ENCODE results near the gene SF3B2. TPM values are rescaled to one million over a fixed set of nuclear protein-coding genes. Genes with fewer than 3 reads are reported as not detected.
A peak's percentile ranks its signal among the peaks of the same experiment; 100 is the strongest.

The SF3B2 gene
- total RNA-seq, 1 experiment from 2014 or later: 89.0 TPM

- no peak overlapping the region for H3K9ac ChIP-seq (ENCODE audit: low read length)
- no peaks in the 10 kb centered on the region for H3K79me2 ChIP-seq (ENCODE audit: low read length)
- no peaks in the 10 kb centered on the region for H3K27me3 ChIP-seq (ENCODE audit: low read length)
- H2AFZ ChIP-seq (ENCODE audit: low read length): 0 out of 2 replicates have a peak overlapping the region, but pooled peaks have one; percentile 30
- DNase-seq: no peak
- no peaks in the 10 kb centered on the region for H3K9me2 ChIP-seq (replicated peaks; ENCODE audit: insufficient read depth, low read length)
- no peaks in the 10 kb centered on the region for H3K4me1 ChIP-seq (ENCODE audit: low read length)
- H3K27ac ChIP-seq (ENCODE audit: low read length): no peak overlapping the region
- H3K4me2 ChIP-seq (ENCODE audit: low read depth, low read length, poor library complexity, severe bottlenecking): no peak overlapping the region
- H3K36me3 ChIP-seq (ENCODE audit: insufficient read depth, low read length): no peaks in the 10 kb centered on the region
- H4K20me1 ChIP-seq (ENCODE audit: insufficient read depth, low read depth, low read length): no peaks in the 10 kb centered on the region
- H3K4me3 ChIP-seq (ENCODE audit: low read length): no peak overlapping the region
- H3K9me3 ChIP-seq (ENCODE audit: low read length): no peaks in the 10 kb centered on the region
Measured at GRCh38 chr11:66014804-66015453, 37.2 kb upstream of the SF3B2 start.

- no peak overlapping the region for H3K27ac ChIP-seq (ENCODE audit: low read length)
- H2AFZ ChIP-seq (ENCODE audit: low read length): no peak overlapping the region
- no peak for DNase-seq
- H3K9me2 ChIP-seq (replicated peaks; ENCODE audit: insufficient read depth, low read length): no peaks in the 10 kb centered on the region
- no peaks in the 10 kb centered on the region for H3K9me3 ChIP-seq (ENCODE audit: low read length)
- no peak overlapping the region for H3K4me2 ChIP-seq (ENCODE audit: low read depth, low read length, poor library complexity, severe bottlenecking)
- H3K4me1 ChIP-seq (ENCODE audit: low read length): no peaks in the 10 kb centered on the region
- H3K27me3 ChIP-seq (ENCODE audit: low read length): no peaks in the 10 kb centered on the region
- no peaks in the 10 kb centered on the region for H3K36me3 ChIP-seq (ENCODE audit: insufficient read depth, low read length)
- H3K79me2 ChIP-seq (ENCODE audit: low read length): no peaks in the 10 kb centered on the region
- no peak overlapping the region for H3K9ac ChIP-seq (ENCODE audit: low read length)
- H4K20me1 ChIP-seq (ENCODE audit: insufficient read depth, low read depth, low read length): no peaks in the 10 kb centered on the region
- H3K4me3 ChIP-seq (ENCODE audit: low read length): no peak overlapping the region
Measured at GRCh38 chr11:66015454-66015881, 36.7 kb upstream of the SF3B2 start.

- no peak overlapping the region for H3K4me3 ChIP-seq (ENCODE audit: low read length)
- H3K79me2 ChIP-seq (ENCODE audit: low read length): no peaks in the 10 kb centered on the region
- H4K20me1 ChIP-seq (ENCODE audit: insufficient read depth, low read depth, low read length): no peaks in the 10 kb centered on the region
- H3K36me3 ChIP-seq (ENCODE audit: insufficient read depth, low read length): no peaks in the 10 kb centered on the region
- no peak overlapping the region for H2AFZ ChIP-seq (ENCODE audit: low read length)
- DNase-seq: no peak
- no peaks in the 10 kb centered on the region for H3K9me2 ChIP-seq (replicated peaks; ENCODE audit: insufficient read depth, low read length)
- no peaks in the 10 kb centered on the region for H3K4me1 ChIP-seq (ENCODE audit: low read length)
- no peaks in the 10 kb centered on the region for H3K9me3 ChIP-seq (ENCODE audit: low read length)
- H3K9ac ChIP-seq (ENCODE audit: low read length): no peak overlapping the region
- no peak overlapping the region for H3K4me2 ChIP-seq (ENCODE audit: low read depth, low read length, poor library complexity, severe bottlenecking)
- no peaks in the 10 kb centered on the region for H3K27me3 ChIP-seq (ENCODE audit: low read length)
- H3K27ac ChIP-seq (ENCODE audit: low read length): no peak overlapping the region
Measured at GRCh38 chr11:66015936-66016792, 36.0 kb upstream of the SF3B2 start.

- Histone ChIP-seq H3K27ac (ENCODE audit: low read length) (no peak overlapping the region), H2AFZ (ENCODE audit: low read length) (no peak overlapping the region), H3K4me2 (ENCODE audit: low read depth, low read length, poor library complexity, severe bottlenecking) (no peak overlapping the region), H3K9ac (ENCODE audit: low read length) (no peak overlapping the region), H3K27me3 (ENCODE audit: low read length) (no peaks in the 10 kb centered on the region), H3K79me2 (ENCODE audit: low read length) (no peaks in the 10 kb centered on the region), H3K9me2 (replicated peaks; ENCODE audit: insufficient read depth, low read length) (no peaks in the 10 kb centered on the region), H3K36me3 (ENCODE audit: insufficient read depth, low read length) (no peaks in the 10 kb centered on the region), H4K20me1 (ENCODE audit: insufficient read depth, low read depth, low read length) (no peaks in the 10 kb centered on the region), H3K4me3 (ENCODE audit: low read length) (no peak overlapping the region), H3K4me1 (ENCODE audit: low read length) (no peaks in the 10 kb centered on the region), H3K9me3 (ENCODE audit: low read length) (no peaks in the 10 kb centered on the region)
- DNase-seq: no peak
Measured at GRCh38 chr11:66016793-66017177, 35.4 kb upstream of the SF3B2 start.

- Histone ChIP-seq H3K27me3 (ENCODE audit: low read length) (no peaks in the 10 kb centered on the region), H3K4me2 (ENCODE audit: low read depth, low read length, poor library complexity, severe bottlenecking) (no peak overlapping the region), H3K4me1 (ENCODE audit: low read length) (no peaks in the 10 kb centered on the region), H3K9me3 (ENCODE audit: low read length) (no peaks in the 10 kb centered on the region), H3K9me2 (replicated peaks; ENCODE audit: insufficient read depth, low read length) (no peaks in the 10 kb centered on the region), H3K79me2 (ENCODE audit: low read length) (no peaks in the 10 kb centered on the region), H3K27ac (ENCODE audit: low read length) (no peak overlapping the region), H3K36me3 (ENCODE audit: insufficient read depth, low read length) (no peaks in the 10 kb centered on the region), H4K20me1 (ENCODE audit: insufficient read depth, low read depth, low read length) (no peaks in the 10 kb centered on the region), H3K4me3 (ENCODE audit: low read length) (no peak overlapping the region), H3K9ac (ENCODE audit: low read length) (no peak overlapping the region), H2AFZ (ENCODE audit: low read length) (no peak overlapping the region)
- no peak for DNase-seq
Measured at GRCh38 chr11:66017321-66017720, 34.8 kb upstream of the SF3B2 start.

GRCh38 chr11:66020212-66020611, 32.0 kb upstream of the SF3B2 start:
- Histone ChIP-seq H2AFZ (ENCODE audit: low read length) (no peak overlapping the region), H3K79me2 (ENCODE audit: low read length) (no peaks in the 10 kb centered on the region)

GRCh38 chr11:66020618-66021357, 31.4 kb upstream of the SF3B2 start:
- no peaks in the 10 kb centered on the region for H3K9me2 ChIP-seq (replicated peaks; ENCODE audit: insufficient read depth, low read length)
- H3K27ac ChIP-seq (ENCODE audit: low read length): no peak overlapping the region
- no peaks in the 10 kb centered on the region for H3K9me3 ChIP-seq (ENCODE audit: low read length)
- H2AFZ ChIP-seq (ENCODE audit: low read length): no peak overlapping the region
- DNase-seq: no peak
- H3K4me1 ChIP-seq (ENCODE audit: low read length): no peaks in the 10 kb centered on the region
- H3K79me2 ChIP-seq (ENCODE audit: low read length): no peaks in the 10 kb centered on the region
- no peak overlapping the region for H3K9ac ChIP-seq (ENCODE audit: low read length)
- H4K20me1 ChIP-seq (ENCODE audit: insufficient read depth, low read depth, low read length): no peaks in the 10 kb centered on the region
- H3K4me2 ChIP-seq (ENCODE audit: low read depth, low read length, poor library complexity, severe bottlenecking): no peak overlapping the region
- H3K36me3 ChIP-seq (ENCODE audit: insufficient read depth, low read length): no peaks in the 10 kb centered on the region
- H3K27me3 ChIP-seq (ENCODE audit: low read length): no peaks in the 10 kb centered on the region
- H3K4me3 ChIP-seq (ENCODE audit: low read length): no peak overlapping the region

More at GRCh38 chr11:66020212-66020611, 32.0 kb upstream of the SF3B2 start:
- H3K9me2 ChIP-seq (replicated peaks; ENCODE audit: insufficient read depth, low read length): no peaks in the 10 kb centered on the region
- H3K9me3 ChIP-seq (ENCODE audit: low read length): no peaks in the 10 kb centered on the region
- no peaks in the 10 kb centered on the region for H4K20me1 ChIP-seq (ENCODE audit: insufficient read depth, low read depth, low read length)
- no peak overlapping the region for H3K9ac ChIP-seq (ENCODE audit: low read length)
- no peaks in the 10 kb centered on the region for H3K36me3 ChIP-seq (ENCODE audit: insufficient read depth, low read length)
- H3K4me2 ChIP-seq (ENCODE audit: low read depth, low read length, poor library complexity, severe bottlenecking): no peak overlapping the region
- H3K4me1 ChIP-seq (ENCODE audit: low read length): no peaks in the 10 kb centered on the region
- H3K27me3 ChIP-seq (ENCODE audit: low read length): no peaks in the 10 kb centered on the region
- H3K27ac ChIP-seq (ENCODE audit: low read length): no peak overlapping the region
- no peak overlapping the region for H3K4me3 ChIP-seq (ENCODE audit: low read length)
- DNase-seq: no peak

Data from Karpas-422 (cell line).